Islet precursor cell (in vitro differentiated cells): ENCODE measurements around the gene TNK1.

Experiments
- DNase-seq: peaks from one replicate; pipeline ENCODE4 v3.0.0-alpha.2; 2018

The TNK1 gene

DNA sequence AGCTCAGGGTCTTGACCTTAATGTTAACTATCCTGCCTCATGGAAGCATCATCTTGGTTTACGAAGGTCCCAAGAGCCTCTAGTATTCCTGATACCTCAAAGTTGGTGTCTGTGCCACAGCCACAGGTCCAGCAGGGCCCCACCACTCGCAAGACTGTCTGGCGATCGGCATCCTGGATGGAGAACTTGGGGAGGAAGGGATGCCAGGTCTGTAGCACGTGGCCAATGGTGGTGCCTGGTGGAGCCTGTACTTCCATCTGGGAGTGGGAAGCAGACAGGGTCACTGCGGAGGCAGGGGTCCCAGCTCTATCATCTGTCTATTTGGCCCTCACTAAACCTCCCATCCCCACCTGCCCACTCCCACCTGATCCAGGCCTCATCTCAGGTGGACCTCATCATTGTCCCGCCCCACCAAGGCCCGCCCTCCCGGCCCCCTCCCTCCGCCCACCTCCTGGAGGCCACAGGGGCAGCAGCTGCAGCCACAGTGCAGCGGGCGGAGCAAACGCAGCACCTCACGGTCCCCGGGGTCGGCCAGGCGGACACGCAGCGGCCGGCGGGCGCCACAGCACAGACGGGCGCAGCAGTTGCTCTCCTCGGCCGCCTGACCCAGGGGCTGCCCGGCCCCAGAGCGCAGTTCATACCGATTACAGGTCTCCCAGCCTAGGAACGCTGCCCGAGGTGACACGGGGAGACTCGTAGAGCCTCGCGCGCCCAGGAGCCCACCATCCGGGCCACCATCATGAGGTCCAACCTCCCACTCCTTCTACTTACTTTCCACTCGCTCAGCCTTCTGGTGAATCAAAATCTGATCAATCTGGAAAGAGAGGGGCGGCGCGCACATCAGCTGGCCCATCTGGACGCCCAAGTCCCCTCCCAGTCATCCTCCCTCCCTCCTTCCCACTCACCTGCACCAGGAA is 12.1 kb downstream of the TNK1 start:
- DNase-seq = peak; percentile 78

DNA sequence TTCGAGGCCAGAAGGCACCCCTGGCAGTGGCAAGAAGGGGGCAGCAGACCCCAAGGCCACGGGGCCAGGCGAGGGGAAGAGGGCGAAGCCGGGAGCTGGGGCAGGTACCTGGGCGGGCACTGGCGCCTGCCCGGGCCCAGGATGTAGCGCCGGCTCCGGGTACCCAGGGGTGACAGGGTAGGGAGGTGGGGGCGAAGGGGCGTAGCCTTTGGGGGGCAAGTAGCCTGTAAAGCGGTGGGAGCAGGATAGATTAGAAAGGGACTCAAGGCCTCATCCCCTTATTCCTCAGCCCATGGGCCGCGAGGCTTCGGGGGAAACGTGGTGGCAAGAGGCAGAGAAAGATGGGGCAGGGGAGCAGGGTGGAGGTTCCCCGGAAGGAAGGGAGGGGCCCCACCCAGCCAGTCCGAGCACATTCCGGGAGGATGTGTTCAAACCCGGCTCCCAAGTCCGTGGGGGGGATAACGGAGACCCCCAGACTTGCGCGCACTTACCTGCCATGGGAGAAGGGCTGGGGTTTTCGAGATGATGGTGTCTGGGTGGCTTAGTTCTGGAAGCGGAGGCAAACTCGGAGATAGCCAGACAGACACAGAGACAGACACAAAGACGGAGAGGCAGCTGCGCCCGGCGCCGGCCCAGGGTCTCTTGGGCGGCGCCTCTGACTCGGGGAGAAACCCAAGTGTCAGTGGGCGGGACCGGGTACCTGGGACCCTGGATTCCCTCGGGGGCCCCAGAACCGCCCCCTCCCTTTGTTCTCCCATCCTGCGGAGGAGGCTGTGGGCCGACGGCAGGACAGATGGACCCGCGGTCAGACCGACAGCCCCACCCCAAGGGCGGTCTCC is 12.9 kb downstream of the TNK1 start:
- DNase-seq = peak; percentile 68

DNA sequence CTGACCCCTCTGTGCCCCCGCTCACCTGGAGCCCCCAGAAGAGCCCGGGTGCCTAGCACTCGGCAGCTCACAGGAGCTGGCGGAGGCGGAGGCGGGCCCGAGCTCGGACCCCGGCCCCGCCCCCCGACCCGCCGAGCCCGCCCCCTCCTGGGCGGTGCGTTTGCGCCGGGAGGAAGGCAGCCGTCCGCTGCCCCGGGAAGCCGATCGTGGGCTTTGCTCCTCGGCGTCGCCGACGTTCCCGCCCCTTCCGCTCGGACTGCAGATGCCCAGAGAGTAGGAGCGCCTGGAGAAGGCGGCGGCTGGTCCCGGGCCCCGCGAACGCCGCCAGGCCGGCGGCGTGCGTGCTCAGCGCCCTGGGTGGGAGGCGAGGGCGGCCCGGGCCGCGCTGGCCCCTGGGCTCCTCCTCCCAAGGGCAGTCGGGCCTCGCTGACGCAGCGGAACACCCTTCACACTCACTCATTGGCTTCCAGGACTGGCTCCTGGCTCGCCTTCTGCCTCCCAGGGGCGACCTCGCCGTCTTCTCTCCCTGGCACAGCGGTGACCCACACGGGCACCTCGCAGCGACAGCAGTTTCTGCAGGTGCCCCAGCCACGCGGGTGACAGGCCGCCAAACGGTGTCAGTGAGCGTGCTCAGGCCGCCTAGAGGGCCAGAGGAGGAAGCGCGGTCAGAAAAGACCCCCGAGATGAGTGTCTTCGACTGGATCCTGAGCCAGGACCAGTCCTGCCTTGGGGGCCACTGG is 13.7 kb downstream of the TNK1 start, which contains the start of gene PLSCR3:
PLSCR3 (minus strand) TSS at position 74 of the 740 bp plus-strand sequence. CDS start 415 bp downstream, outside the sequence.
- peak; percentile 97 for DNase-seq

GRCh38 chr17:7396147-7396546 is 15.3 kb downstream of the TNK1 start:
- DNase-seq = peak; percentile 53

GRCh38 chr17:7398612-7399011 is 17.7 kb downstream of the TNK1 start:
- no peak for DNase-seq

DNA sequence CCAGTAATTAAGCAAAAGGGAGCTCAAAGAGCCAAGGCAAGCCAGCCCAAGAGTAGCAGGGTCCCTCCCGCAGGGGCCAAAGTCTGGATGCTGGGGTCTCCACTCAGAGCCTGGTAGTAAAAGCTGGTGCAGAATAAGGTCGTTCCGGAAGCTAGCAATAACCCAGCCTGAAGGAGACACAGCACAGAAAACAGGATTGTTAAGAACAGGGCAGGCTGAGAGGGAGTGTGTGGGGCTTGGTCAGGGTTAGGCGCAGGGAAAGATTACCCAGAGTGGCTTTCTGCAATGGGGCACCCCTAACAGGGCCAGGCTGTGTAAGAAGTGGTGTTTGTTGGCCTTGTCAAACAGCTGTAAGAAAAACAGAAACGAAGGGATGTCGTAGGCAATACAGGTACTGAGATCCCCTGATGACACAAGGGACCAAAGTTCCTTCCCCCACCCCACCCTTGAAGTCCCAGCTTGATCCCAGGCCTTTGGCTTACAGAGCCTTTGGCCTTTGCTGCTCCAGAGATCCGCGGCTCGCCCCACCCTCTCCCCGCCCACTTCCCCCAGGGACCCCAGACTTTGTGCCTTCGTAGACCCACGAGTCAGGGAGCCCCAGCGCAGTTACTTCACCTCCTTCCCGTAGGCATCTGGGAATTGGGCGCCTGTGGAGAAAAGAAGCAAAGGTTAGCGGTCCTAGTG is 22.3 kb downstream of the TNK1 start:
- no peak for DNase-seq

DNA sequence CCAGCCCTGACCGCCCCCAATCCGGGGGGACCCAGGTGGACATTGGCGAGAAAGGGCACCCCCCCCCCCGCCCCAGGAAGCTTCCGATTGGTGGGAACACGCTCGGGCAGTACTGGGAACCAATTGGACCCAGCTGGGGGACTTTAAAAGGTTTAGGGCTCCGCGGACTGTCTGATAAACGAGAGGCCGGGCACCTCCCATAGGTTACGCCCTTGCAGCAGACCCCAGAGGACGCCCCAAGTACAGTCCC is 22.8 kb downstream of the TNK1 start:
- DNase-seq = no peak

DNA sequence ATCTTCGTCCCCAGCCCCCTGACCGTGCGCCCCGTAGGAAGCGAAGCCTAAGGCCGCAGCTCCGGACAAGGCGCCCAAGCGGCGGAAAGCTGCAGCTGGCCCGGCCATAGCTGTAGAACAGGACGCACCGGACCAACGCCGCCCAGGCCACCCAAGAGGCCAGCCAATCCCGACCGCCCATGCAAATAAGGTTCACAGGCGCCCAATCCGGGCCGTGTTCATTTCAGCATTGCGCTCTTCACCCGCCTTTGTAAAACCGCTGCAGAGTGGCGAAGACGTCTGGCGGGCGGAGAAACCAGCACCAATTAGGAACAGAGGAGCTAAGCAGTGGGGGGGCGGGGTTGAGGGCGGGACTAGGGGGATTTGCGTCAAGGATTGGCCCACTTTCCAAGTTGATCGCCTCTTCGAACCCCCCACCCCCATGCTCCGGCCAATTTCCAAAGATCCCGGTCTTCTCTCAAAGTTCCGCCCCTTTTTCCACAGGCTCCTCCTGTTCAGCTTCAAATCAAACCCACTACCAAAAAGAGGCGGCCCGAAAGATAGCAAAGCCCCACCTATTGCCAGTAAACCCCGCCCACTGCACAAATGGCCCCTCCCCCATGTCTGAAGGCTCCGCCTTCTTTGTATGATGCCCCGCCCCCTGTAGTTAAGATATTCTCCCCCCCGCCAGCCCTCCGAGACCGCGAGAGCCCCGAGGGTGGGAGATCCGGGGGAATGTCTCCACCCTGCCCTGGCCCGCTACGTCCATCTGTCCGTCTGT is 23.3 kb downstream of the TNK1 start, which contains the start of gene TMEM256:
TMEM256 (minus strand) TSS at position 121 of the 760 bp plus-strand sequence; CDS start at position 108, 13 bp downstream.
- peak; percentile 100 for DNase-seq

- DNase-seq = peak; percentile 81
Observed at GRCh38 chr17:7404737-7405349, 24.0 kb downstream of the TNK1 start.

DNA sequence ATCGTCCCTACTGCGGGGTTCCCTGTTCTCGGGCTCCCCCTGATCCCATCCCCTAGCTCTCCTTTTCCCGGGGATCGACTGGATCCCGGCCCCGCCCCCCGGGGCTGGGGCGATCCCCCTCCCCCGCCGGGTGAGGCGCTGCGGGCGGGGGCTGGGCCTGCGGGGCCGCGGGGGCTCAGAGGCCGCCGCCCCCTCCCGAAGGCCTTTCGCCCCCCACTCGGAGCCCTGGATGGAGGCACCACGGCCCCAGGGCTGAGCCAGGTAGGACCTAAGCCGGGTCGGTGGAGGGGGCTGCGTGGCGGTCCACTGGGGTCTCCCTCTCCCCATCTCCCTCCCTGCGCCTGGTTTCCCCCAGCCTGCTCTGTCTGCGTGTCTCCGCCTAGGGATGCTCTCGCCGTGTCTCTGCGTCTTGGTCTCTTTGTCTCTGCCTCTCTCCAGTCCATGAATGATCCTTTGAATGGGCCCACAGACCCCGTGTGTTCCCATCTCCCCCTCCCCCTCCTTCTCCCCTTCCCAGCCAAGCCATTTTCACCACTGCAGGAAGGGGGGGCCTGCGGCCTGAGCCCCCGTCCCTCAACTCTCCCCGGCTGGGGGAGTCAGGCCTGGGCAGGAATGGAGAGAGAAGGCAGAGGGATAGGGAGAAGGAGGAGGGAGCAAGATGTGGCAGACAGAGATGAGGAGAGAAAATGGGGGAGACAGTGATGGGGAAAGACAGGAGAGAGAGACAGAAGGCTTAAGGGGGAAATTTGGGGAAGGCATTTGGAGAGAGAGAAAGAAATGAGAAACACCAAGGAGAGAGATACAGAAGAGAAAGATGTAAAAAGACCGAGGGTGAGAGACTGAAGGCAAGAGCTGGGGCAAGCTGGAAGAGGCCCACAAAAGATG is 24.7 kb downstream of the TNK1 start:
- DNase-seq = no peak

DNA sequence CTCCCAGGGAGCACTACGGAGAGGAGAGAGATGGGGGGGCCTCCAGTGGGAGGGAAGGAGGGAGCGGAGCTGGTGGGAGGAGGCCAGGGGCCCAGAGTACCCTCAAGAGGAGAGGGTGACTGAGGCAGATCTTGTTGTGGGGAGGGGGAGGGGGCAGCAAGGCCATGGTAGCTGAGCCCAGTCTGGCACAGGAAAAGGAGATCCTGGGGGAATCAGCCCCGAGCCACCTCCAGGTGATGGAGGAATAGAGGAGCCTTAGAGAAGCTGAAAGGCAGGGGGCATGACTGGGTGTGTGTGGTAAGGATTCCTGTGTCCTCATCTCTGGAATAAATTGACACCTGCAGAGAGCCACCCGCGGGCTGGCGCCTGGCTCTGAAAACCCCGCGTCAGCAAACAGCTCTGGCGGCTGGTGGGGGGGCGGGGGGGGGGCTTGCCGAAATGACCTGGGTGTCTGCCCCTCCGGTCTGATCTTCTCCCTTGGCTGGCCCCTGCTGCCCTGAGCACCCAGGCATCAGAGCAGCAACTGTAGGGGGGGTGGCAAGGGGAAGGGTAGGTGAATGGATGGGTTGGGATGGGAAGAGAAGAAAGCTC is 25.4 kb downstream of the TNK1 start:
- DNase-seq = no peak

DNA sequence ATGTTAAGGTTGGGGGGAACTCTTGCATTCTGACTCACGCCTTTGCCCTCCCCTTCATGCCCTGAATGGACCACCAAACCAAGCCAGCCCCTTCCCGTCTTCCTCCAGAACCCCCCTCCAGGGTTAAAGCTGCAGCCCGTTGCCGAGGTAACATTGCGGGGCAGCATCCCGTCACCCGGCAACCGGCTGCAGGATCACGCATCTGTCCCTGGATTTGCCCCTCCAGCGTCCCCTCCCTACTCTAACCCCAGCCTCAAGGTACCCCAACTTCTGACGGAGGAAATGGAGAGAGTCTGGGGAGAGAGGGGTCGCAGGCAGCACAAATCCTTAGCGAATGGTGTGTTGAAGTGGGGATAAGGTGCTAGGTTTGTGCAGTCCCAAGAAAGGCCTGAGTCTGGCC is 26.2 kb downstream of the TNK1 start:
- DNase-seq = no peak

GRCh38 chr17:7407485-7408251 is 26.8 kb downstream of the TNK1 start, which contains the start of gene NLGN2:
Gene NLGN2 (plus strand): TSS chr17:7407845. CDS start chr17:7408256, 411 bp downstream.
- DNase-seq = no peak

DNA sequence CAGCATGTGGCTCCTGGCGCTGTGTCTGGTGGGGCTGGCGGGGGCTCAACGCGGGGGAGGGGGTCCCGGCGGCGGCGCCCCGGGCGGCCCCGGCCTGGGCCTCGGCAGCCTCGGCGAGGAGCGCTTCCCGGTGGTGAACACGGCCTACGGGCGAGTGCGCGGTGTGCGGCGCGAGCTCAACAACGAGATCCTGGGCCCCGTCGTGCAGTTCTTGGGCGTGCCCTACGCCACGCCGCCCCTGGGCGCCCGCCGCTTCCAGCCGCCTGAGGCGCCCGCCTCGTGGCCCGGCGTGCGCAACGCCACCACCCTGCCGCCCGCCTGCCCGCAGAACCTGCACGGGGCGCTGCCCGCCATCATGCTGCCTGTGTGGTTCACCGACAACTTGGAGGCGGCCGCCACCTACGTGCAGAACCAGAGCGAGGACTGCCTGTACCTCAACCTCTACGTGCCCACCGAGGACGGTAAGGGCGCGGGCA is 27.4 kb downstream of the TNK1 start:
- no peak for DNase-seq

DNA sequence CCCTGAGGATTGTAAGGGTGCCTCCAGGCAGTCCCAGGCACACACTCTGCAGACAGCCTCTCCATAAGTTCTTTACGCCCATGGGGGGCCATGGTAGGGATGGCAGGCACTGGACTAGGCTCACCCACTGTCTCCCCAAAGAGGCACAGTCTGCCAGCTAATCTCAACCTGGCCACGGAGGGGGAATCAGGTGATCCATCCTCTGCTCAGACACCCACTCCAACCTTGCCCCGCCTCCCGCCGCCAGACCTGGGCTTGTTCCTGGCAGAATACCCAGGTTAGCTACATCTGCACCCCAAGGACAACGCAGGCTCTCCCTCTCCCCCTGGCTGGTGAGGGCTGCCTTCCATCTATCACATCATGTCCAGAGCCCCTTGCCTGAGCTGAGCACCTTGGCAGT is 28.0 kb downstream of the TNK1 start:
- no peak for DNase-seq

- no peak for DNase-seq
Observed at GRCh38 chr17:7409716-7410115, 28.8 kb downstream of the TNK1 start.

- no peak for DNase-seq
Observed at GRCh38 chr17:7410634-7411426, 29.9 kb downstream of the TNK1 start.

GRCh38 chr17:7411427-7411750 is 30.5 kb downstream of the TNK1 start:
- no peak for DNase-seq
